CD4-positive, alpha-beta T cell treated with Interleukin-17A for 1 hour (primary cell): ENCODE results near the gene PREX1.
"Not testable (repeated sequence)": the region's sequence is repeated elsewhere in the genome, so short reads cannot be mapped to it uniquely, and the experiment has no call there.

ENCODE experiments used
- DNase-seq: peaks from one replicate; pipeline ENCODE4 v3.0.0-alpha.2; 2020

PREX1 gene

DNA sequence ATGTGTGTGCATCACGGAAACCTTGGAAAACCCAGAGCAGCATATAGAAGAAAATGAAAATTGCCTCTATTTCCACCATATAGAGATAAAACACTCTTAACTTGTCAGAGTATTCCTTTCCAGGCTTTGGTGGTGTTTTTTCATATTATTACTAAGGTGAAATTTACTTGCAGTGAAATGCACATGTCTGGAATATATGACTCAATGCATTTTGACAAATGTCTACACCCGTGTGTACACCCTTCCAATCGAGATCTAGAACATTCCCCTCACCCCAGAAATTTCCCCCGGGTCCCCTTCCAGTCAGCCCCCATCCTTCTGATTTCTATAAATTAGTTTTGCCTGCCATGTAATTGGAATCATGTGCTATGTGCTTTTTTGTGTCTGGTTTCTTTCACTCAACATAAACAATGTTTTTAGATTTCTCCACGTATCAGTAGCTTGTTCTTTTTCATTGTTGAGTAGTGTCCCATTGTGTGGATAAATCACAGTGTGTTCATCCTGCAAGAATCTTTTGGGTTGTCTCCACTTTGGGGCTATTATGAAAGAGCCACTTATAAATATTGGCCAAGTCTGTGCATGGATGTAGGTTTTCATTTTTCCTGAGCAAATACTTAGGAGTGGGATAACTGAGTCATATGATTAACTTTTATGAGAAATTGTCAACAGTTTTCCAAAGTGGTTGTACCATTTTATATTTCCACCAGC is 19.9 kb upstream of the PREX1 start:
- no peak for DNase-seq

DNA sequence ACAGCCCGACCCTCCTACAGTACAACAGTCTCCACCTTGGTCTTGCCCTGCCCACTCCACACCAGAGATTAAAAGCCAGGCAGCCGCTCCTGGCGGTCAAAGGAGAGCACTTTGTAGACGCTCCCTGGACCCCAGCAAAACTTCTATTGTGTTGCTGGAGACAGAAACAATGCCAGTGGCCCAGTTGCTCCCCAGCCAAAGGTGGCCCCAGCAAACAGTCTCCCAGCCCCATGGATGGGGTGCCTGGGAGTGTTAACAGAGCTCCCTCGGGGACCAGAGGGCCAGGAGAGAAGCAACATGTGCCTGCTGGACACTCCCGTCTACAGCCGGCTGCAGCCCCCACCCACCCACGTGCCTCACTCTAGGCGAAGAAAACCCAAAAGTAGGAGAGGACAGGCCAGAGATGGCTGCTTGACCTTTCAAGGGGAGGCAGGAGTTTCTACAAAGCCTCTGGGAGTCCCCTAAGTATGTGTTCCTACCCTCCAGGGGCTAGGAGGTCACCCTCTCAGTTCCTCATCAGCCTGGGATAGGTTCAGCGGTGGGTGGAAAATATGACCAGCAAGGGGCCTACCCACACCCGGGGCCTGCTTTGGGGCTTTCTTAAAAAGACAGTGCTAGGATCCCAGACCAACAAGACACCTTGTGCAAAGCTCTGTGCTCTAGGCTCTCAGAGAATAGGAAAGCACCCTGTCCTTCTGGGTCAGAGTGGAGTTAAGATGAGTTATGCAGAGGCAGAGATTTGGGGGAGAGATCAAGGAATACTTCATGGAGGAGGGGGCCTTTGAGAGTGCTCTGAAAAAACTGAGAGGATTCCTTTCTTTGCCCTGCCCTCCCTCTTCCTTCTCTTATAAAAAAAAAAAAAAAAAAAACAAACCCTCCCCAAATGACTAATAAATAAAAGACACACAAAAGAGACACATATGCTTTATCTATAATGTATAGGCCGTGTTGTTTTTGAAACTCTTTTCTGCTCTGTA is 19.0 kb upstream of the PREX1 start:
- no peak for DNase-seq

DNA sequence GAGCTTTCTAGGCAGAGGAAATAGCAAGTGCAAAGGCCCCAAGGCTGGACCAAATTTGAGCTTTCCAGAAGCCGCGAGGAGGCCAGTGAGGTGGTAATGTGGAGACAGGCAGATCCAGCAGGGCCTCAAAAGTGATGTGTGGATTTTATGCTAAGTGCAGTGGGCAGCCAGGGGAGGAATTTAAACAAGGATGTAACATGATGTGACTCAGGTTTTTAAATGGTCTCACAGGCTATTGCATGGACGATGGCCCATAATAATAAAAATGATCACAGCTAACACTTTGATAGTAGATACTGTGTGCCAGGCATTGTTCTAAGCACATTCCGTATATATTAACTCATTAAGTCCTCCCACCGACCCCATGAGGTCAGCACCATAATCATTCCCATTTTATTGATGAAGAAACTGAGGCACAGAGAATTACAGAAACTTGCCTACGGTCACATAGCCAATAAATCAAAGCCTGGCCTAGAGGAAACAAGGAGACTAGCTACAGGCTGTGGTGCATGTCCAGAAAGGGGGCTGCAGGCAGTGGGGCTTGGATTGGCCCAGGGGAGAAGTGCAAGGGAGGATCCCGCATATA is 18.0 kb upstream of the PREX1 start:
- DNase-seq = no peak

- DNase-seq = no peak
These were observed 17.2 kb upstream of the PREX1 start for GRCh38 chr20:48844996-48845395.

DNA sequence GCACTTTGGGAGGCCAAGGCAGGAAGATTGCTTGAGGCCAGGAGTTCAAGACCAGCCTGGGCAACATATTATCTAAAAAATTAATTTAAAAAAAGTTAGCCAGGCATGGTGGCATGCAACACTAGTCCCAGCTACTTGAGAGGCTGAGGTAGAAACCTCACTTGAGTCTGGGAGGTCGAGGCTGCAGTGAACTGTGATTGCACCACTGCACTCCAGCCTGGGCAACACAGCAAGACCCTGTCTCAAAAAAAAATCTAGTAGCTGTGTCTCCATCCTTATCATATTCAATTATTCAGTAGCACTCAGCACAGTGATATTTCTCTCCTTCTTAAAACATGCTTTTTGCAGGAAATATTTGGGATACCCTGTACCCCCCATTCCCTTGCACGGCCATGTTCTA is 16.1 kb upstream of the PREX1 start:
- not testable (repeated sequence) for DNase-seq

DNA sequence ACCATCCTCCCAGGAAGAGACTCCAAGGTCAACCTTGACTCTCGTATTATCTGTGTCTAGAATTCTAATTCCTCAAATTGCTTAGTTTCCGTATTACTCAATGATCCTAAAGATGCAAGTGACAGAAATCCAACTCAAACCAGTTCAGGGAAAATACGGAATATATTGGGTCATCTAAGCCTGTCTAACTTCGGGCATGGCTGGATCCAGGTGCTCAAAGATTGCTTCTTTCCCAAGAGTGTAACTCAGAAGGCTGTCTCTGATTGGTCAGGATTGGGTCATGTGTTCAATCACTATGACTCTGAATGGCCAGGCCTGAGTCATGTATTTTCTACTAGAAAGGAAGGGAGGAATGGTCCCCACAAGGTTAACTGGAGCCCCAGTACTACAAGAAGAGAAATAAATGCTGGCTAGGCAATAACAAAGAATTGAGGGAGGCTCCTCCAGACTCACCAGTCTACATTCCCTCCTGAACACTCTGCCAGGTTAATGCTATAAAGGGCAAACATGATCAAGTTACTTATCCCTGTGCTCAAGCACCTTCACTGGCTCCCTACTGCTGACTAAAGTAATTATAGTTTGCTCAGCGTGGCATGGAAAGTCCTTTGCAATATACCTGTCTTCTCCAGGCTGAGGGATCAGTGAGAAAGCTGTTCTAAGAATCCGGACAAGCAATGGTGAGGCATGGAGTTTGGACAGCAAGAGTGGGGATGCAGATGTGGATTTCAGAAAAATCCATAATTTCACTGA is 15.4 kb upstream of the PREX1 start:
- DNase-seq = no peak

DNA sequence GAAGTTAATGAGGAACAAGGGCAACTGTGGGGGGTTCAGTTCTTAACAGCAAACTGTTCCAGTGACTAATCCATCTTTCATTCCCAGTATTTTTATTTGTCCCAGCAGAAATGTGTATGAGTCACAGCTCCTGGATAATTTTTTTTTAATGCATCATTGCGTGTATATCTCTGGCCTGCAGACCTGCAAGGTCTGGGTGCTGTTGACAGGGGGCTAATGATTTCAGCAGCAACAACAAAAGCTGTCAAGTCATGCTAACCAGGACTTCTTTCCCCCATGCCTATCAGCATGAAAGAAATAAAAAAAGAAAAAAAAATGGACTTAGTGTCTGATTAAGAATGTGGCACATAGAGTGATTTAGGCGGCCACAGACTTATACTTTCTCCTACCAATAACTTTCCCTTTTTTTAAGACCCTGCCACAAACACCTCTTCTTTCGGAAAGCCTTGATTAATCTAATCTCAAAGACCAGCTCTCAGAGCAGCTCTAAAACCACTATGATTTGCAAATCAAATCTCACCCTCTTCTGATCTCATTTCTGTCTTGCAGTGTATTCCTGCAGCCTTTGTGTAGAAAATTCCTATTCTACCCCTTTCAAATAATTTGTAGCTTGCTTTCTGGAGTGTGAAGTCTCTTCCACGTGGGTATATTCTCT is 14.2 kb upstream of the PREX1 start:
- DNase-seq = no peak

DNA sequence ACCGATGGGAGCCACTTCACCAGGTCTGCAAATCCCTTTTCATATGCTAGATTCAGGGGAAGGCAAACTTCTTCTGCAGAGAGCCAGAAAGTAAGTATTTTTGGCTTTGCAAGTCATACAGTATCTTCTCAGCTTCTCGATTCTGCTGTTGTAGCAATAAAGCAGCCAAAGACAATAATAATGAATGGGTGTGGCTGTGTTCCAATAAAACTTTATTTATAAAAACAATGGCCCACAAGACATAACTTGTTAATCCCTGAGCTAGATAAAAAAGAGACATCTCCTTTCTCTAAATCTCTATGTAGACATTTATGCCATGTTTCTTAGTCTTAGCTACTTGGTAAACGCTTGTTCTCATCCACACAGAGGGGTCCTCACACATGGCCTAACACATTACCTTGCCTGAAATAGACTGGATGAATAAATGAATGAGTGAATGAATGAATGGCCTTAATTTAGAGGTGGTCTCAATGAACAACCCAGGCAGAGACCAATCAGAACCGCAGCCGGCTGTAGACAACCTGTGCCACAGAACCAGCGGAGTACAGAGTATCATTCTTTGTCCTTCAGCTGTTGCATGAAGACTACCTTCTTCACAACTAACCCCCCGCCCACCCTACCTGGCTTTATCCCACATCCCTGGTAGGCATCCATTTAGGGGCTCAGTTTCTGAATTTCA is 13.5 kb upstream of the PREX1 start:
- DNase-seq = no peak

DNA sequence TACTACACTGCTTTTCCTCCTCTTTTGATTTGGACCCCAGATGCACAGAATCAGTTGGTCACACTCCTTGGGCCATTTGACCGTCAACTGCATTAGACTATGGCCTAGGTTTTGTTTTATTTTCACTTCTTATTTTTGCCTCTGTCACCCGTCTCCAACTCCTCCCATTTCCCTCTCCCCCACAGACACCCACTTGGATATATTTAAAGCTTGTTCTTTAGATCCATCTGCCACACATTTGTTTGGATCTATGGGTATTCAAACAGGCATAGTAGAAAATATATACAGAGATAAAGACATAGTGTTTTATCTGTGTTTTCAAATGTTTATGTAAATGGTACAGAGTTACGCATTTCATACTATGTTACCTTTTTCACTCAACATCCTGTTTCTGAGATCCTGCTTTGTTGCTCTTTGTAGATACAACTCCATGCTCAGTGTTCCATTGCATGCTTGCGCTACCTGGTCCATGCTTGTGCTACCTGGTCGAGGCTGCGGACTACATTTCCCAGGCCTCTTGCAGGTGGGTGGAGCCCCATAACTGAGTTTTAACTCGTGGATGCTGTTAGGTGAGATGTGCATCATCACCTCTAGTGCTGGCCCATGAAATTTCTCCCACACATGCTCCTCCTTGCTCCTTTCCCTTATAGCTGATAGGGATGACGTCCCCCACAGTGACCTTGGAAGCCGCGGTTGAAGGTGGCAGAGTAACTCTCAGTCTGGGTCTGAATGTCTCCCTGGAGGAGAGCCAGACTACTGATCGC is 11.5 kb upstream of the PREX1 start:
- DNase-seq = no peak

GRCh38 chr20:48837014-48837413 is 9.2 kb upstream of the PREX1 start:
- no peak for DNase-seq

- DNase-seq = no peak
These were observed 7.6 kb upstream of the PREX1 start for GRCh38 chr20:48835390-48835789.

GRCh38 chr20:48834278-48834677 is 6.5 kb upstream of the PREX1 start:
- DNase-seq = no peak

GRCh38 chr20:48832405-48832730 is 4.6 kb upstream of the PREX1 start:
- no peak for DNase-seq

DNA sequence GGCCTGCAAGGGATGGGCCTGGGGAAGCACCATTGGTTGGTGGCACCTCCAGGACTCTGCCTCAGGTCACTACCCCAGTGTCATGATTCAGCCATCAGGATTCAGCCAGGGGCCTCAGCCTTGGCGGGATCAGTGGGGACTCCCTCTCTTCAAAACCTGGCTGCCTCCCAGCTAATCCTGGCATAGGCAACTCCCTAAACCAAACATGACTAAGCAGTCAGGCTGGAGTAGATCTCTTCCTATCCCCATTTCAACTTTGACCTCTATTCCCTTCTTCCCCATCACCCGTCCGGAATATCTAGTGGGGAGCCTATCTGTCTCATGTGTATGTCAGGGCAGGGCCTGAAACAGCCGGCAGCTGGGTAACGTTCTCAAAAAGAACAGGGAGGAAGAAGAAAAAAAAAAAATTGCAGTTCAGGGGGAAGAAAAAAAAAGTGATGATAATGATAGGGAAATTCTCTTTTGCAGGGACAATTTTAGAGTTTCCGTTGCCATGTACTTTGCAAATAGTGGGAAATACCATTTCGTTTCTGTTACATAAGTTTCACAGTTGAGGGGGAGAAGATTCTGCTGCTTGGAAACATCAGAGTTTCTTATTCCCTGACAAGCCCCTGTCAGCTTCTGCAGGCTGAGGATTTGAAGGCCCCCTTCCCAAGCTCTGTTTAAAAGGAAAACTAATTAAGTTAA is 4.1 kb upstream of the PREX1 start:
- no peak for DNase-seq

GRCh38 chr20:48830826-48831318 is 3.1 kb upstream of the PREX1 start:
- no peak for DNase-seq

- DNase-seq = no peak
These were observed 2.1 kb upstream of the PREX1 start for GRCh38 chr20:48829940-48830339.

DNA sequence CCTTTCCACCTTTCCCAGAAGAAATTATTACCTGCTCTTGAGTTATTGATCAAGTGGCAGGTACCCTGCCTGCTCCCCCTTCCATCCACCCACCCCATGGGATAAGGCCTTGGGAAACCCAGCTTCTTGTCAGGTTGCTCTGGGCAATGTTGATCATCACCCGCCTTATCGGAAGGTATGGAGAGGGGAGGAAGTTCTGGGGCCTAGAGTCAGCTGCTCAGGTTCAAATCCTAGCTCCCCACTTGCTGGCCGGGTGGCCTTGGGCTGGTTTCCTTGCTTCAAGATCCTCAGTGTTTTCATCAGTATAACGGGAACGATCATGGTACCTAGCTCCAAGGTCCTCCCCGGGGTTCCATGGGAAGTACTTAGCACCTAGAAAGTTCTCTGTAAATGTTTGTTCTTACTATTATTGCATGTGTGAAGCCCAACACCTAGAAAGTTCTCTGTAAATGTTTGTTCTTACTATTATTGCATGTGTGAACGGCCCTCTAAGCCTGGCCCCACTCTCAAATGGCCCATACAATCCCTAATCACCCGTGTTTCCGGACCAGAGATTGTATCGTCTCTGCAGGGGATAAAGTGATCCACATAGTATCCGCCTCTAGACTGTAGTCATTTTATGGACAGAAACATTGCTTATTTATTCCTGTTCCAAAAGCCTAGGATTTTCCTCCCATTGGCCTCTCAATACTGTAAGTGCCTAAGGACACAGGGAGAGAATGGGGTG is 1.1 kb upstream of the PREX1 start:
- DNase-seq = no peak

DNA sequence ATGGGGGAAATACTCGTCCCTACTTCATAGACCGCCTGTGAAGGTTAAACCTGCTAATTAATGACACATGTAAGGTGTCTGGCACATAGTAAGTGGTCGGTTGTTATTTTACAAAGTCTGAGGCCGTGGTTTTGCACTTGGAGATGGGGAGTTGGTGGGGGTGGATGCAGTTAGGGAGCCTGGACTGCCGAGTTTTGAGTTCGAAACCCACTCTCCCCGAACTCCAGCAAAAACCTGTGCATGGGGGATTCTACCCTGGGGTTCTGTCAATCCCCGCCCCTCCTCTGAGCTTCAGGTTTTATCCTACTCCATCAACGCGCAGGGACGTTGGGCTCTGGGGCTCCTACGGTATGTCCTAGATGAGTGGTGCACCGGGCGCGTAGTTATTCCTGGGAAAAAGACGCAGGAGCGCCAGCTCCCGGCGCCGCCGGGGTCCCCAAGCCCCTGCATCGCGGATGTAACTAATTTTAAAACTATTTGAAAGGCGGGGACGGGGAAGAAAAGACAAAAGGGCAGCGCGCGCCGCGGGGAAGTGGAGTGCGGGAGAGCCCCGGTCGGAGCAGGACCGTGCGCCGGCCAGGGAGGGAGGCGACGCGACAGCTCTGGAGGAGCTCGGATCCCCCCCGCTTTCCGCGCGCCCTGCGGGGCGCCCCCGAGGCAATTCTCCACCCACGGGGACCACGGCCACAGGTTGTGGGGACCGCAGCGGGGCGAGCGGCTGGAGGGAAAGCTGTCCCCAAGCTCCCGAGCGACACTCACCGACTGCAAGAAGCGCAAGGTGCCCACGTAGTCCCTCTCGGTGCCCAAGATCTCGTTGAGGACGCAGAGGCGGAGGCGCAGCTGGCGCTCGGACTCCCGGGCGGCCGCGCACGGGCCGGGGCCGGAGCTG is 672 bp downstream of the PREX1 start:
- DNase-seq = peak; percentile 53

DNA sequence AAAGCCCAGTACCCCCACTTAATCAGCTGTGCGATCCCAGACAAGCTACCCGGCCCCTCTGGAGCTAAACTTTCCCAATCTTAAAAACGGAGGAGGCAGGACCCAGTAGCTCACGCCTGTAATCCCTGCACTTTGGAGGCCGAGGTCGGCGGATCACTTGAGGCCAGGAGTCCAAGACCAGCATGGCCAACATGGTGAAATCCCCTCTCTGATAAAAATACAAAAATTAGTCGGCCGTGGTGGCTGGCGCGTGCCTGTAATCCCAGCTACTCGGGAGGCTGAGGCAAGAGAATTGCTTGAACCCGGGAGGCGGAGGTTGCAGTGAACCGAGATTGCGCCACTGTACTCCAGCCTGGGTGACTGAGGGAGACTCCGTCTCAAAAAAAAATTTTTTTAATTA is 1.3 kb downstream of the PREX1 start:
- not testable (repeated sequence) for DNase-seq
